ENCODE results near the gene SLC25A25. TPM values are rescaled to one million over a fixed set of nuclear protein-coding genes. Genes with fewer than 3 reads are reported as not detected.

The SLC25A25 gene
- total RNA-seq, 1 experiment from 2014 or later: 29.3 TPM

DNA sequence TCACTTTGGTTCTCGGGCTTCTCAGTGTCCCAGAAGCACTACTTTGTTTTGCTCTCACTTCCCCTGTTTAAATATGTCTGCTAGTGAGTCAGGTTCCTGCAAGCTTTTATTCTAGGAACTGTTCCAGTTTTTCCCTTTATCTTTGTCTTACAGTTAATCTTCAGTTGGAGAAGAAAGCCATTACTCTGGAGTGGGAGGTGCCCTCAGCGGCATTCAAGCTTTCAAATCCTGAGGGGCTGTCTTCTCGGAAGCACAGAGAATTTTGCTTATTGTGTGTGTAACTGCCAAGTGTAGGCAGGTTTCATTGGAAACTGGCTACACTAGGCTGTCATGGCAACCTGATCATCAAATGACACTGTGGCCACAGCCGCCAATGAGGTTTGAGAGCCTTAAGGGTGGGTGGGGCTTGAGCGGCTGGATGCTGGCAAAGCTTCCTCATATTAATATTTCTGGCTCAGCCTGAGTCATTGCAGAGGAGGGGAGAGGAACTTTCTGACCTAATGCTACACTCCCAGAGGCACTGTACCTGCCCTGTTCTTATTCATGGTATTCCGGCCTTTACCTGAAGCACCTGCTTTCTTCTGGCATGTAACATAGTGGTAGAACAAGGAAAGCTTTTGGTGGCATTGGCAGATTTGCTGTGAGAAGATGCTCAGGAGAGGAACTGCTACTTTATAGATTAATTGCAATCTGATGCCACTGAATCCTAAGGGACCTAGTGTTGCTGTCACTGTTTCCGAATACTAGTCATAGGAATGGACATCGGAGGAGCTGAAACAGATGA lies 26.3 kb downstream of the SLC25A25 start:
- Histone ChIP-seq H3K9me3 (replicated peaks) (no peaks in the 10 kb centered on the region), H3K4me1 (peaks cover 44% of the 10 kb centered on the region), H3K4me3 (no peak overlapping the region), H3K36me3 (peaks cover 10% of the 10 kb centered on the region), H3K27ac (no peak overlapping the region), H3K27me3 (no peaks in the 10 kb centered on the region)
- peak; percentile 91 to 96 for DNase-seq

DNA sequence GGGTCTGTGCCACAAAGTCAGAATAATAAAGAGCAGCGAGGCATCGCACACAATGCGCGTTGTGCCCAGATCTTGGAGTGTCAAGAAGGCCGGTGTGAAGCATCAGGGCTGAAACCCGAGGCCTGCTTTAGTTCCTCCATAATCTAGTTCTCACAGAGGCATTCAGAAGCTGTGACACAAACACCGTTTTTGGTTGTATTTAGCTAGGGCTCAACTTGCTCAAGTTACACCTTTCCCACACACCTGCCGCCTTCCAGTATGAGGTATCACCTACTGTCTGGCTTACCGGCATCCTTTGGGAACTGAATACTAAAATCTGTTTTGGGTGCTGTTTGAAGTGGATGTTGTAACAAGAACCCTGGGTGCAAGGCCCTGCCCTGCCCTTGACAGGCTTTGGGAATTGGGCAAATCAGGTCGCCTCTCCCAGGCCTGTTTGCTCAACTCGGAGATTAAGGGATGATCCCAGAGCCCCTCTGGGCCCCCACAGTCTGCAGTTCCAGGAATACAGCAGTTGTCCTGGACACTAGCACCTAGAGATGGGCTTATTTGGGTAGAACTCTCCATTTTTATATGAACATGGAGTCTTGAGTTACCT lies 27.0 kb downstream of the SLC25A25 start:
- H3K36me3 ChIP-seq: peaks cover 10% of the 10 kb centered on the region
- H3K27ac ChIP-seq: no peak overlapping the region
- H3K9me3 ChIP-seq (replicated peaks): no peaks in the 10 kb centered on the region
- H3K4me1 ChIP-seq: peaks cover 47% of the 10 kb centered on the region
- no peak for DNase-seq
- H3K4me3 ChIP-seq: no peak overlapping the region
- H3K27me3 ChIP-seq: no peaks in the 10 kb centered on the region

GRCh38 chr9:128096616-128097536 lies 28.8 kb downstream of the SLC25A25 start:
- no peak for DNase-seq
- H3K4me3 ChIP-seq: no peak overlapping the region
- peaks cover 14% of the 10 kb centered on the region for H3K36me3 ChIP-seq
- peaks cover 41% of the 10 kb centered on the region for H3K4me1 ChIP-seq
- no peak overlapping the region for H3K27ac ChIP-seq
- H3K27me3 ChIP-seq: no peaks in the 10 kb centered on the region
- H3K9me3 ChIP-seq (replicated peaks): no peaks in the 10 kb centered on the region

- no peaks in the 10 kb centered on the region for H3K9me3 ChIP-seq (replicated peaks)
- no peak overlapping the region for H3K4me3 ChIP-seq
- DNase-seq: no peak
- no peaks in the 10 kb centered on the region for H3K27me3 ChIP-seq
- H3K27ac ChIP-seq: no peak overlapping the region
- peaks cover 35% of the 10 kb centered on the region for H3K4me1 ChIP-seq
- peaks cover 14% of the 10 kb centered on the region for H3K36me3 ChIP-seq
These were observed 29.7 kb downstream of the SLC25A25 start for GRCh38 chr9:128097543-128098296.

DNA sequence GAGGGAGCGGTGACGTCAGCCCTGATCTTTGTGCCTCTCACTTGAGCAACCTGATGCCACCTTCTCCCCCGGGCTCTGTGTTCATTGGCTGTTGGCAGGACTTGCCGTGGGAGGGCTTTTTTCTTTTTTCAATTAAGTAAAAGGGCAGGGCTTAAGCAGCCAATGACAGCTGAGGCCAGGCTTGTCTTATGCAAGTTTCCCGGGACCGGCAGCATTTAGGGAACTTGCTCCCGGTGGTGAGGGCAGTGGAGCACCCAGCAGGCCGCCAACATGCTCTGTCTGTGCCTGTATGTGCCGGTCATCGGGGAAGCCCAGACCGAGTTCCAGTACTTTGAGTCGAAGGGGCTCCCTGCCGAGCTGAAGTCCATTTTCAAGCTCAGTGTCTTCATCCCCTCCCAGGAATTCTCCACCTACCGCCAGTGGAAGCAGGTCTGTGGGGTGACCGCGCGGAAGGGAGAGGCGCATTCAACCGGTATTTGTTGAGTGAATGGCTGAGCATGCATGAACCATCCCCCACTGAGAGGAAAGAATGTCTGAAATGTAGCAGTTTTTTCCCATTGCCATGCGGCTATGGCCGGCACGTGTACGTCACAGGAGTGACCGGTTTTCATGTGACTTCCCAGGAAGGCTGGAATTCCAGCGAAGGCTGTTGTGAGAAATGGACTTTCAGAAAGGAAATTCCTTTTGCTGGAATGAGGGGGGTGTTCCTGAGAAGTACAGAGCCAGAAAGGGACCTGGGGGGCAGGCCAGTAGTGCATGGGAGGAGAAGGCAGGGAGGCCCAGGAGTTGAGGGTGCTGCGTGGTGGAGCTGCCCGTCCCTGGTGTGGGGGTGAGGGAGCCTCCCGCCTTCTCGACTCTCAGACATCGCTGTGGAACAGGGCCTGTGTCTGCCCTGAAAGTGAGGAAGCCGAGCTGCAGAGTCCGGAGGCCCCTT lies 30.5 kb downstream of the SLC25A25 start:
- H3K4me1 ChIP-seq: peaks cover 35% of the 10 kb centered on the region
- DNase-seq: peak; percentile 97 to 98
- H3K36me3 ChIP-seq: peaks cover 15% of the 10 kb centered on the region
- peak overlapping the region; percentile 46 for H3K4me3 ChIP-seq
- no peaks in the 10 kb centered on the region for H3K9me3 ChIP-seq (replicated peaks)
- H3K27ac ChIP-seq: peak overlapping the region; percentile 51
- no peaks in the 10 kb centered on the region for H3K27me3 ChIP-seq

DNA sequence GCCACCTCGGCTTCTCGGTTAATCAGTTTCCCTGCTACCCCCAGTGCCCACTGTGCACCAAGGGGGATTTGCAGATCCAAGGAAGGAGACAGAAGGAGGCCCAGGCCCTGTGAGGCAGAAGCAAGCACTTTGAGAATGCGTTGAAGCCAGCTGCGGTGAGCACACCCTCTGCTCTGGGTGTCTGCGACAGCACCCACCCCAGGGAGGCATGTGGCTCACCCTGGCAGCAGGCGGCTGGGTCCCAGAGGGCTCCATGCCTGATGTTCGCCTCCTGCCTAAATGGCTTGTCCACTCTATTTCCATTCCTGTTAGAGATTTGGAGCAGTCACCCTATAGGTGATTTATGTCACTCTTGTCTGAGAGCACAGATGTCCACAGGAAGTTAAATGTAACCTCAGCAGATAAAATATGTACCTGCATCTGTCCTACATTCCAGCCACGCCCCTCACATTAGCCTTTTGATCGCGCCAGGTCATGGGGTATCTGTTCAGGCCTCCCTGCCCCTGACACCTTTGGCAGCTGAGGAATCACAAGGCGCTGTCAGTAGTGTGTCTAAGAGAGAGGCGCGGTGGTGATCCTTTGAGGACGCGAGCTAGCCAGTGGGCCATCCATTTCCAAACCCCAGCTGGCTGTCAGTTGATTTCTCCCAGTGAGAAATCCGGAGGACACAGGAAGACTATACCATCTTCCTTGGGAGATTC lies 31.3 kb downstream of the SLC25A25 start:
- Histone ChIP-seq H3K27ac (peak overlapping the region; percentile 51), H3K4me3 (peak overlapping the region; percentile 46), H3K36me3 (peaks cover 21% of the 10 kb centered on the region), H3K9me3 (replicated peaks) (no peaks in the 10 kb centered on the region), H3K4me1 (peaks cover 39% of the 10 kb centered on the region), H3K27me3 (no peaks in the 10 kb centered on the region)
- no peak for DNase-seq

DNA sequence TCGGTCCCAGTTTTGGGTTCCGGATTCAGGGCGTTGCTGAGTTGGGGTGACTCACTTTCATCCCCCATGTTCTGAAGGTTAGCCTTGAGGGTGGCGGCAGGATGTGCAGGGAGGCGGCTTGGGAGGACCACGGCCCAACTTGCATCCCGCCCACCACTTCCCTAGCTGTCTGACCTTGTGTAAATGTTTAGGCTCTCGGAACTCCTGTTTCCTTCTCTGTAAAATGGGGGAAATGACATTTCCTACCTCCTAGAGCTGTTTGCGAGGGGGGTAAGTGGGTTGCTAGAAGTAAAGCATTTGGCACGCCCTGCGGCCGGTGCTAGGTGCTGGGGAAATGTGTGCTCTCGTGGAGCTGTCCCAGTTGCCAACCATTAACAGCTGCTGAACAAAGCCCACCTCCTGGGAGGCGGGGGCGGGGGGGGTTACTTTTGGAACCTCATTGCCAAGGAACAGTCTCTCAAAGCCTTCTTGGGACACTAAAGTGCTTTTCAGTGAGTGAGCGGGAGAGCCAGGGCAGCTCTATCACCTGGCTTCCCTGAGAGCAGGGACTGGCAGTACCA lies 32.0 kb downstream of the SLC25A25 start:
- DNase-seq: peak in 1 of 2 experiments; percentile 4
- no peak overlapping the region for H3K4me3 ChIP-seq

GRCh38 chr9:128100581-128100980 lies 32.5 kb downstream of the SLC25A25 start:
- Histone ChIP-seq H3K4me1 (peaks cover 41% of the 10 kb centered on the region), H3K36me3 (peaks cover 18% of the 10 kb centered on the region), H3K27ac (no peak overlapping the region), H3K27me3 (no peaks in the 10 kb centered on the region), H3K9me3 (replicated peaks) (no peaks in the 10 kb centered on the region), H3K4me3 (no peak overlapping the region)
- DNase-seq: no peak

More for the DNA sequence above, 32.0 kb downstream of the SLC25A25 start:
- peaks cover 38% of the 10 kb centered on the region for H3K4me1 ChIP-seq
- H3K27me3 ChIP-seq: no peaks in the 10 kb centered on the region
- no peak overlapping the region for H3K27ac ChIP-seq
- peaks cover 15% of the 10 kb centered on the region for H3K36me3 ChIP-seq
- H3K9me3 ChIP-seq (replicated peaks): no peaks in the 10 kb centered on the region

DNA sequence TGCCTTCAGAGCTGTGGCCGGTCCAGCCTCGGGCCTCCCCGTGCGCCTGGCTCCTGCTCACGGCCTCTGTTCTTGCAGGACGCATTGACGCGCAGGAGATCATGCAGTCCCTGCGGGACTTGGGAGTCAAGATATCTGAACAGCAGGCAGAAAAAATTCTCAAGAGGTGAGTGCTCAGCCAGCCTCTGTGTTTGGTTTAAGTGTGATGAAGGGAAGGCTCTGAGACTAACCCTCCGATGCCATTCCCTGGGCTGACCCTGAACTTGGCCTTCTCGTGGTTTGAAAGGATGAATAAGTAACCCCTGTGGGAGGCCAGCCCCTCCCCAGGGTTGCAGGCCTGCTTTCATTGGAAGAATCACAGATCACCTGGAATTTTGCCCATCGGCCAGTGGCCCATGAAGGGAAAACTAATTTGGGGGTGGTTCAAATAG lies 33.2 kb downstream of the SLC25A25 start:
- Histone ChIP-seq H3K9me3 (replicated peaks) (no peaks in the 10 kb centered on the region), H3K27ac (no peak overlapping the region), H3K27me3 (no peaks in the 10 kb centered on the region), H3K4me1 (peaks cover 41% of the 10 kb centered on the region), H3K36me3 (peaks cover 25% of the 10 kb centered on the region), H3K4me3 (no peak overlapping the region)
- DNase-seq: no peak

DNA sequence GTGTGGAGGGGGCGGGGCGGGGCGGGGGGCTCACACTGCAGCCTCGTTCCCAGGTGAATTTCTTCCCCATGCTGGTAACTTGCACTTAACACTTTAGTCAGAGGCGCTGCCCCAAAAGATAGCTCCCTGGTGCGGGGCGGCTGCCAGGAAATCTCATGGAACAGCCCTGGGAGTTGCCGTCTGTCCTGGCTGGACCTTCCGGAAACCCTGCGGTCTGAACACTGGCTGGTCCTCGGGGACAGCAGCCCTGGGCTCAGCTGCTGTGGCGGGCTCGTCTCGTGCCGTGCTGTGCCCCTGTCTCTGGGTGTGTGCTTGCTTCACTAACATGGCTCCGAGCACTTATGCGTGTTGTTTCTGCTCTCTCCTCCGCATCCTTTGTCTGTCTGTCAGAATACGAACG lies 33.7 kb downstream of the SLC25A25 start:
- Histone ChIP-seq H3K4me1 (peaks cover 41% of the 10 kb centered on the region), H3K27ac (no peak overlapping the region), H3K36me3 (peaks cover 29% of the 10 kb centered on the region), H3K4me3 (no peak overlapping the region), H3K27me3 (no peaks in the 10 kb centered on the region), H3K9me3 (replicated peaks) (no peaks in the 10 kb centered on the region)
- no peak for DNase-seq

DNA sequence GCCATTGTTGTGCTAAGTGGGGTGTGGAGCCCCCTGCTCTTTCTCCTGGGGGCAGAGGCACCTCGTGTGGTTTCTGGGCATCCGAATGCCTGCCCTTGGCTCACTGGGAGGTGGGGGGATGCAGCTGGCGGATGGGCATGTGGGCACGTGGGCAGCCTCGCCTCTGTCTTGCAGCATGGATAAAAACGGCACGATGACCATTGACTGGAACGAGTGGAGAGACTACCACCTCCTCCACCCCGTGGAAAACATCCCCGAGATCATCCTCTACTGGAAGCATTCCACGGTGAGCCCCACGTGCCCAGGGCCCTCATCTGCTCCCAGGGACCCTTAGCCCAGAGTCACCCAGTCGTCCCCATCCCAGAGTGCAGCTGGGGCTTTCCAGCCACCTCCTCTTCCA lies 34.2 kb downstream of the SLC25A25 start:
- Histone ChIP-seq H3K9me3 (replicated peaks) (no peaks in the 10 kb centered on the region), H3K4me3 (no peak overlapping the region), H3K4me1 (peaks cover 41% of the 10 kb centered on the region), H3K27me3 (no peaks in the 10 kb centered on the region), H3K27ac (no peak overlapping the region), H3K36me3 (peaks cover 34% of the 10 kb centered on the region)
- no peak for DNase-seq

GRCh38 chr9:128102861-128103588 lies 35.0 kb downstream of the SLC25A25 start:
- Histone ChIP-seq H3K27ac (no peak overlapping the region; the same call in 1 of the 2 replicates), H3K4me3 (no peak overlapping the region), H3K27me3 (no peaks in the 10 kb centered on the region), H3K9me3 (replicated peaks) (no peaks in the 10 kb centered on the region), H3K36me3 (peaks cover 43% of the 10 kb centered on the region), H3K4me1 (peaks cover 36% of the 10 kb centered on the region)
- no peak for DNase-seq

All from SJCRH30 (cell line).